Right atrium auricular region (tissue), 2 donors: ENCODE data around the gene KRT26. TPM values are rescaled to one million over a fixed set of nuclear protein-coding genes. Genes with fewer than 3 reads are reported as not detected.

Experiments used
- DNase-seq: peaks from one replicate; pipeline ENCODE4 v3.0.0-alpha.2; 2019; ENCODE audit warnings: low spot score
- H3K27ac ChIP-seq, 2 donors: fragments of 200-600 bp; sonication (generic); 1 replicate in 1 of 2; 2 replicates in 1 of 2; pipeline ENCODE4 v1.5.1; 2016 to 2019
- H3K27me3 ChIP-seq, 2 donors: fragments of 200-600 bp; sonication (generic); one replicate each; pipeline versions ENCODE4 v1.5.1 to v1.6.0; 2017 to 2019
- H3K36me3 ChIP-seq: fragments of 200-600 bp; sonication (generic); one replicate; pipeline ENCODE4 v1.5.1; 2016
- H3K4me1 ChIP-seq, 2 donors: fragments of 200-600 bp; sonication (generic); one replicate each; pipeline versions ENCODE4 v1.5.1 to v1.6.0; 2017 to 2019
- H3K4me3 ChIP-seq, 2 donors: fragments of 200-600 bp; sonication (generic); 1 replicate in 1 of 2; 2 replicates in 1 of 2; pipeline ENCODE4 v1.5.1; 2017 to 2019; ENCODE audit warnings: mild to moderate bottlenecking in 1 of 2, moderate library complexity in 1 of 2
- H3K9me3 ChIP-seq, 2 donors: fragments of 200-600 bp; sonication (generic); one replicate each; pipeline ENCODE4 v1.5.1; 2019
- total RNA-seq, 2 donors: library from RNA; depleted of rRNA; stranded (reverse); fragments of >200 nt; gene quantifications; one replicate each; pipeline ENCODE4 v1.1.0, GENCODE V29; 2016
- TF ChIP-seq, protein P1 (sequence below), 2 donors: fragments of 200-600 bp; sonication (generic); IDR thresholded peaks; one replicate each; pipeline ENCODE4 v1.5.1; 2019; ENCODE audit warnings: antibody characterized with exemption in 2 of 2

Gene KRT26
- total RNA-seq, 2 donors from 2014 or later, result not detected

DNA sequence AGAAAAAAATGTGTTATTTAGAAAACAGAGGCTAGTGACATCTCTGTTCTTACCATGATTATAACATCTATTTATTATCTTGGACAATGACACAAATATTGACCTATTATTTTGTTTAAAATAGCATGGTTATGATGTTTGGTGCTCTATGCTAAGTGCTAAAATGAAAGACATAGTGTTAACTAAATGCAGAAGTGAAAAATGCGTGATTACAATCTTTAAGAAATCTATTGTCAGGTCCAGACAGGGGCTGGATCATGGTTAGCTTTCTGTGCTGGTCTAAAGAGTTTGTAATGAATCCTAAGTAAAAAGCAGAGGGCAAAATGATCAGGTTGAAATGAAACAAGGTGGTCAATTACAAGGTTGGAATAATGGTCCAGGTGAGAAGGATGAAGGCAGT, 28.4 kb upstream of the KRT26 start:
- H3K27ac ChIP-seq, result no peak overlapping the region
- peaks cover 0 to 6% of the 10 kb centered on the region in 2 donors for H3K4me1 ChIP-seq
- H3K36me3 ChIP-seq, result no peaks in the 10 kb centered on the region
- H3K9me3 ChIP-seq, result no peaks in the 10 kb centered on the region
- no peak for DNase-seq
- peaks cover 0 to 3% of the 10 kb centered on the region in 2 donors for H3K27me3 ChIP-seq
- H3K4me3 ChIP-seq, result no peak overlapping the region
- TF ChIP-seq, protein P1, sequence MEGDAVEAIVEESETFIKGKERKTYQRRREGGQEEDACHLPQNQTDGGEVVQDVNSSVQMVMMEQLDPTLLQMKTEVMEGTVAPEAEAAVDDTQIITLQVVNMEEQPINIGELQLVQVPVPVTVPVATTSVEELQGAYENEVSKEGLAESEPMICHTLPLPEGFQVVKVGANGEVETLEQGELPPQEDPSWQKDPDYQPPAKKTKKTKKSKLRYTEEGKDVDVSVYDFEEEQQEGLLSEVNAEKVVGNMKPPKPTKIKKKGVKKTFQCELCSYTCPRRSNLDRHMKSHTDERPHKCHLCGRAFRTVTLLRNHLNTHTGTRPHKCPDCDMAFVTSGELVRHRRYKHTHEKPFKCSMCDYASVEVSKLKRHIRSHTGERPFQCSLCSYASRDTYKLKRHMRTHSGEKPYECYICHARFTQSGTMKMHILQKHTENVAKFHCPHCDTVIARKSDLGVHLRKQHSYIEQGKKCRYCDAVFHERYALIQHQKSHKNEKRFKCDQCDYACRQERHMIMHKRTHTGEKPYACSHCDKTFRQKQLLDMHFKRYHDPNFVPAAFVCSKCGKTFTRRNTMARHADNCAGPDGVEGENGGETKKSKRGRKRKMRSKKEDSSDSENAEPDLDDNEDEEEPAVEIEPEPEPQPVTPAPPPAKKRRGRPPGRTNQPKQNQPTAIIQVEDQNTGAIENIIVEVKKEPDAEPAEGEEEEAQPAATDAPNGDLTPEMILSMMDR (IDR thresholded peaks at IDR 0.05), result no peak

DNA sequence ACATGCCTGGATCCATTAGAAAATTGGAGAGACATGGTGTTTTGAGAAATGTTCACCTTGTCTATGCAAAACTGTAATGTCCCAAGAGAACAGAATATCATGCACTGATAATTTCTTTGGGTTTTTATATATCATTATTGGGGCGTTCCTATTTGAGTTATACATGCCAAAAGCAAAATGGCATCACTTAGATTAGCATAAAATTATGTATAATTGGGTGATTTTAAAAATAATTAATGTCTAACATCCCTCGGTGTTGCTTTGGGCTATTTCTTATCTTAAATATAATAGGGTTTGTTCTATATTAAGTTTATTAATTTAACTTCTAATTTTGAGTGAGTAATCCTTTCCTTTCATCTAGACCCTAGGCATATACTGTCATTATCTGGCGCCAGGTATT, 27.9 kb upstream of the KRT26 start, which contains the start of gene KRT28:
Gene KRT28 (minus strand): TSS at position 101 of the 400 bp plus-strand sequence. CDS start 66 bp downstream, at position 35.
- Histone ChIP-seq H3K27me3 (peaks cover 0 to 3% of the 10 kb centered on the region in 2 donors), H3K4me3 (no peak within 1 kb of the TSS), H3K9me3 (no peaks in the 10 kb centered on the region), H3K36me3 (no peaks in the 10 kb centered on the region), H3K27ac (no peak within 1 kb of the TSS), H3K4me1 (peaks cover 0 to 6% of the 10 kb centered on the region in 2 donors)
- DNase-seq, result no peak
- TF ChIP-seq, protein P1 (IDR thresholded peaks at IDR 0.05), result no peak

DNA sequence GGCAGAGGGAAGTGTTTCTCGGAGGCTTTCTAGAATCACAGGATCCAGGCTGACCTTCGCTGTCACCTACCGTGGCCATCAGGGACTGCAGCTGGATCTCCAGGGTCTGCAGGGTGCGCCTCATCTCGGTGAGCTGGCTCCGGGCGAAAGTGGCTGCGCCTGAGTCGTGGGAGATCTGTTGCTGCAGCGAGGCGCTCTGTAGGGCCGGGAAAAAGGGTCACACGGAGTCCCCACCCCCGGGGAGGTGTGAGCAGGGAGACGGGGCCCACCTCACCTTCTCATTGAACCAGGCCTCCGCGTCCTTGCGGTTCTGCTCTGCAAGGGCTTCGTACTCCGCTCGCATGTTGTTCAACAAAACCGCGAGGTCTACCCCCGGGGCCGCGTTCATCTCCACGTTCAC, 24.8 kb upstream of the KRT26 start:
- no peaks in the 10 kb centered on the region for H3K9me3 ChIP-seq
- no peaks in the 10 kb centered on the region for H3K4me1 ChIP-seq
- H3K27ac ChIP-seq, result no peak overlapping the region
- no peaks in the 10 kb centered on the region for H3K36me3 ChIP-seq
- DNase-seq, result no peak
- TF ChIP-seq, protein P1 (IDR thresholded peaks at IDR 0.05), result no peak
- H3K27me3 ChIP-seq, result peaks cover 0 to 6% of the 10 kb centered on the region in 2 donors
- no peak overlapping the region for H3K4me3 ChIP-seq

DNA sequence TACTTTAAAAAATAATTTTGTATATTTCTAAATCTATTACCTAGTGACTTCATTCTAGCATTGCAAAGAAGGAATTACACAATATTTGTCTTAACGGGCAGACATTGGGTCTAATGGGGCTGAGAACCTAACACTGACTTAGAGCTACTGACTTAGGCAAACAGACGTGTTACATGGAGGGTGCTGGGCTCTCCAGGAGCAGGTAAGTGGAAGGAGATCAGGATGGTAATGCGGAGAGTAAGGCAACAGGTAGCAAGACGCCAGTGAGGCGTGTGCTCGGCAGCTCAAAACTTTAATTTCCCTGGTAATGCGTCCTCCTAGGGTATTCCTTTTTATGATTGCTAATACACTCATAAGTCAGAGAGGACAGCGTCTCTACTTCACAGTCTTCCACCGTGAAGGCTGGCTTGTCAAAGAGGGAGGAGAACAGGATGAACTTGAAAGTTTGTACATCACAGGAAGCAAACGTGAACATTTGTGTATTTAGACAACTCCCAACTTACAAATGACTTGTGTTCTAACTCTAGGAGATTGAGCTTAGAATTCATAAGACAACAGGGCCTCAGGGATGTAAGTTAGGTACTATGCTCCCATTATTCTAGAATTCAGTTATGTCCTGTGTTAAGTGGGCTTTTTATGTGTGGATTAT, 23.1 kb upstream of the KRT26 start:
- no peak for DNase-seq
- peaks cover 0 to 6% of the 10 kb centered on the region in 2 donors for H3K27me3 ChIP-seq
- no peaks in the 10 kb centered on the region for H3K36me3 ChIP-seq

DNA sequence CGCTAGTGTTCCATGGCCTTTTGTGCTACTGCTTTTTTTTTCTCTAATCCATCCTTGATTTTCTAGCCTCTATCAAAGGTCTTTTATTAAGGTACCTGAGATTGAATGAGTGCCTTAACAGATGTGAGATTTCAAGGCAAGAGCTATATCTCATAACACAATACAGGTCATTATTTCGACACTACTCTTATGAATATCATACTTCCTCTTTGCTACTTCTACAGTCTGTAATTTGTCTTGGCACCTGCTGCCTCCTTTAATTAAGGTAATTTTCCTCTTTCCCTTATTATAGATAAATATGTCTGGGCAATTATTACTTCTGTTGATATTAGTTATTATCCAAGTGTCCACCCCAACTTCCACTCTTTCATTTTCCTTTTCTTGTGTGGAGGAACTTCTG, 22.5 kb upstream of the KRT26 start:
- Histone ChIP-seq H3K4me1 (no peaks in the 10 kb centered on the region), H3K36me3 (no peaks in the 10 kb centered on the region), H3K27me3 (peaks cover 0 to 3% of the 10 kb centered on the region in 2 donors), H3K4me3 (no peak overlapping the region), H3K27ac (no peak overlapping the region), H3K9me3 (no peaks in the 10 kb centered on the region)
- TF ChIP-seq, protein P1 (IDR thresholded peaks at IDR 0.05), result no peak
- DNase-seq, result no peak

More for the DNA sequence above, 23.1 kb upstream of the KRT26 start:
- no peaks in the 10 kb centered on the region for H3K4me1 ChIP-seq
- H3K9me3 ChIP-seq, result no peaks in the 10 kb centered on the region
- no peak overlapping the region for H3K4me3 ChIP-seq
- TF ChIP-seq, protein P1 (IDR thresholded peaks at IDR 0.05), result no peak
- H3K27ac ChIP-seq, result no peak overlapping the region

DNA sequence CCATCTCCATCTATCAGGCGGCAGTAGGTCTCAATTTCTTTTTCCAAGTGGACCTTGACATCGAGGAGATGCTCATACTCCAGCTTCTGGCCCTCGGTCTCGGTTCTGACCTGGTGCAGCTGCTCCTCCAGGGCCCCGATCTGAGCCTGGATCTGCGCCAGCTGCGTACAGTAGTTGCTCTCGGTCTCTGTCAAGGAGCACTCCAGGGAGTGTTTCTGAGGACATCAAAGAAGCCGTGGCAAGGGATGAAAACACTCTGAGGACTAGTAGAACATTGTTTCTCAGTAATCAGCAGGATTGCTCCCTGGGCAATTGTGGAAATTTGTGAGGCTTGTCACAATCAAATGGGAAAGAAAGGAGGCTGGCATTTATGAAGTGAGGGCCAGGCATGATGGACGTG, 21.8 kb upstream of the KRT26 start:
- Histone ChIP-seq H3K4me1 (no peaks in the 10 kb centered on the region), H3K27ac (no peak overlapping the region), H3K4me3 (no peak overlapping the region), H3K9me3 (no peaks in the 10 kb centered on the region), H3K36me3 (no peaks in the 10 kb centered on the region), H3K27me3 (peaks cover 0 to 3% of the 10 kb centered on the region in 2 donors)
- TF ChIP-seq, protein P1 (IDR thresholded peaks at IDR 0.05), result no peak
- DNase-seq, result no peak
